ENCODE data around the gene LEMD2.

Gene LEMD2

GRCh38 chr6:33819021-33819420 is 30.1 kb upstream of the LEMD2 start:
- no peak for DNase-seq (ENCODE audit: low spot score)

DNA sequence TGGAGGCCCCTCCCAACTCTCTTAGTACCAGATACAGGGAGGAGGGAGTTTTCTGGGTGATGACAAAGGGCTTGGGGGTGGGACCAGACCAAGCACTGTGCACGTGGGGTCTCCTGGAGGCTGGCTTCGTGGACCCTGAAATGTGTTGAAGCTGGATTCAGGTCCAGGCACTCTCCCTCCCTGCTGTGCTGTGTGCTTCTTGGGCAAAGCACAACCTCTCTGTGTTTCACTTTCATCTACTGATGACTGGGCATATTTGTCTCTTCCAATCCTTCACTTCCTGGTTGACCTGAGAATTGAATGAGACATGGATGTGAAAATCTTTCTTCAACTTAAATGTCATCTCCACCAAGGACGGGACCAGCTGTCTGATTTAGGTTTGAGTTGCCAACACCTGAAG is 29.4 kb upstream of the LEMD2 start:
- no peak for DNase-seq (ENCODE audit: low spot score)

GRCh38 chr6:33817489-33817888 is 28.6 kb upstream of the LEMD2 start:
- no peak for DNase-seq (ENCODE audit: low spot score)

DNA sequence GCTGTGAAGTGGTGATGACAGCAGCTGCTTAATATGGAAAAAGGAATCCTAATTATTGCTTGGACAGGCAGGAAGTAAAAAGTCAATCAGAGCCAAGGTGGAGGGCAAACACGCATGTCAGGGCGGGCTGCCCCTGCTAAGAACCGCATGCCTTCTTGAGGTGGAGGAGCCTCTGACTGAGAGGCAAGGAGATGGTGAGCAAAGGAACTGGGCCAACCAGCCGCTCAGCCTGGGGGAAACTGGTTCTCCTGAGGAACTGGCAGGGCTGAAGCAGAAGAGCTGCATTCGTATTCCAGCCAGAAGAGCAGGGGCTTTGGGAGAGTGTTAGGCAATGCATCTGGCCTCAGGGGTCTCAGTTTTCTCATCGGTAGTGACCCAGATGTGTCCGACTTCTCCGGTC is 28.0 kb upstream of the LEMD2 start:
- DNase-seq (ENCODE audit: low spot score) = no peak

- no peak for DNase-seq (ENCODE audit: low spot score)
Observed at GRCh38 chr6:33815854-33816253, 26.9 kb upstream of the LEMD2 start.

- DNase-seq (ENCODE audit: low spot score) = no peak
Observed at GRCh38 chr6:33813990-33814985, 25.4 kb upstream of the LEMD2 start.

DNA sequence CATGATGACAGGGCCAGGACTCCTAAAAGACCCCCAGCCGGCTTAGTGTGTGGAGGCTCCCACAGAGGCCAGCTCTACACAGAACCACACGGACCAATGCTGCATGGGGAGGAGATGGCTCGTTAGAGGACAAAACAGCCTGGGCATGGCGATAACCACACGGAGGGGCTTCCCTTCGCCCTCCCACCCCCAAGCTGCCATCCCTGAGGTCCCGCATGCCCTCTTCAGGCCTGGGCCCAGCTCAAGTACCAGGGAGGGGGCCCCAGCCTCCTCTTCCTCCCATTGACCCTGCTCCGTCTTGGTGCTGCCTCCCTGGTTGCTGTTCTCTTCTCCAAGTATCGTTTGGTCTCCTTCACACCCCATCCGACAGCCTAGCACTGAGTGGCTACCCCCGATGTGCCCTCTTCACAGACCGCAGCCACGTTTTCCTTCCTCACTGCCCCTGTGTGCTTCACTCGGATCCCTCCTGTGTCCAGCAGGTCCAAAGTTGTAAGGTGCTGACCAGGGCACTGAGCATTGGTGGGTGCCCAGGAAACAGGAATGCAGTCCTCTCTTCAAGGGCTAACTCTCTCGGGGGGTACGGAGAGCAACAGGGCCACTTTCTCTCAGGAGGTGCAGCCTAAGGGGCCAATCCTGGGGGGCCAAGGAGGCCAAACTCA is 24.4 kb upstream of the LEMD2 start:
- no peak for DNase-seq (ENCODE audit: low spot score)

DNA sequence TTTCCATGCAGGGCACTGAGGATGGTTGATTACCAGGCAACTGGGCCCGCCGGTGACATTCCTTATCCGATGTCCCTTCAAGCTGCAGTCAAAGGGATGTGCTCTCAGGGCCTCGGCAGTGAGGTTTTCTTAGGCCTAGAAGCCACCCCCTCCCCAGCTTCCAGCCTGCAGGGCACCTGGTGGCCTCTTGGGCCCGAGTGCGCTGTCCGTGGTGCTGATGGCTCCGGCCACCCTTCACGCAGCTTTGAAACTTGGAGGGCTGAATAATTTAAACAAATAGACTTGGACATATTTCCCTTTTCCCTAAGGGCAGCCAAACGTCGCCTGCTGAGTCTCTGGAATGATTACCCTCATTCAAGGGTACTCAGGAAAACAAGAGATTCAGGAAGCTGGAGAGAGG is 23.7 kb upstream of the LEMD2 start:
- no peak for DNase-seq (ENCODE audit: low spot score)

DNA sequence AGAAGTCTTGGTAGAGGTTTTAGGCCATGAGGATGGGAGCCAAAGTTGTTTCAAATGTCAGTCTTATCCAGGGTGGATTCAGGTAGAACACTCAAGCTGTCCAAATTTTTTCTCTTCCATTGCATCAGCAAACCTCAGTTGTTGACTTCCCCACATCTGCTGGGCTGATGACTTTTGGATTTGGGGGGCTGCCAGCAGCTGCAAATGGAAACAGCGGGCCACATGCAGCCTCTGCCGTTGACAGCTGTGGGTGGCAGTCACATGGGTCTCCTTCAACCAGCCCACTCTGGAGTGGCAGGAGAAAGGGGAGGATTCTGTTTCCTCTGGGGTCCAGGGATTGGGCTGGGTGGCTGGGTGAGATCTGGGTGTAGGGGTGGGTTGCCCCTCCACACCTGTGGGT is 20.7 kb upstream of the LEMD2 start:
- no peak for DNase-seq (ENCODE audit: low spot score)

- DNase-seq (ENCODE audit: low spot score) = no peak
Observed at GRCh38 chr6:33808641-33809180, 19.8 kb upstream of the LEMD2 start.

DNA sequence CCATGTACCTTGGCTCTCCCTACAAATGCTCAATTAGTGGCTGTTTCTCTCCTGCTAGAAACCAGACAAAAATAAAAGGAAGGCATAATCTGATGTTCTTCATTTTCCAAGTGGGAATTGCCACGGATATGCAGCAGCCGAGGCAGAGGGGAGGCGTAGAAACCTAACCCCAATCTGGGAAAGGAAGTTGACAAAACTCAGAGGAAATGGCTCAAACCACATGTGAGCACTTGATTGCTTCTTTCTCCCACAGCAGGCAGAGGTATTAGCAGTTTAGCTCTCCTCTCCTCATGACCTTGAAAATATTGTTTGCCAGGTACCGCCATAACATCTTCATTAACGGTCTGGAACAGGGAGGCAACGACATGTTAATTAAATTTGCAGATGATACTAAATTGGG is 18.7 kb upstream of the LEMD2 start:
- DNase-seq (ENCODE audit: low spot score) = no peak

DNA sequence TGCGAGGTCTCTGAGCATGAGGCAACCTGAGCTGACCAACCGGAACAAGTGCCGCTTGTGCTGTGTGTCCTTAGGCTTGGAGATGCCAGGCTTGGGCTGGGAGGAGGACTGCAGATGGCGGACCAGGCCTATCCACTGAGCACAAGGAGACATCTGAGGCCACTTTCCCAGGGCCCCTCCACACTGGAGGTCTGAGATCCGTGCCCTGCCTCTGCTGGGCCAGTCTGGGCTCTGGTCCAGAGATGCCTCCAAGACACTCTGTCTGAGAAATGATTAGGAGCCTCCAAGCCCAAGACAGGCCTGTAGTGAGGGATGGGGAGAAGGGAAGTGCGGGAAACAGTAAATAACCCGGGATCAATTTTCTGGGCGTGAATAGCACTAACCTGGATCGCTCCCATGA is 17.9 kb upstream of the LEMD2 start:
- no peak for DNase-seq (ENCODE audit: low spot score)

DNA sequence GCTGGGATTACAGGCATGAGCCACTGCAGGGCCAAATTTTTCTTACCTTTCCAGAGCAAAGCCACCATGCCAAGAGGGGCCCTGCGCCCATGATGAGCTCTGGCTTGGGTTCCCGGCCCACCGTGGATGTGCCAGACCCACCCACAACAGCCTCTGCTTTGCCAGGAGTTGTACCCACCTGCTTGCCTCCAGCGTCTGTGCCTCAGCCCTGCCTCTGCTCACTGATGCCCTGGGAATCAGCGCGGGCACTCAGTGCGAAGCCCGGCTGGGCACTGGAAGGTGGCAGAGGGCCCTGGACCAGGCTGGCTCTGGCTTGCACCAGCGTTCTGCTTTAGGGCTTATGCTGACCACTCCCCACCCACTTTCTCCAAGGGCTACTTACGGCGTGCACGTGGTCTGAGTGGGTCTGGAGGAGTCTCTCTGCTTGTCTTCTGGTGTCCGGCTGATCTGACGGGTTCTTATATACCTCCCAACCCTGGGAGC is 14.7 kb upstream of the LEMD2 start, which contains the start of gene MLN:
Gene MLN, minus strand, starts transcription at position 433 of the 483 bp plus-strand sequence. CDS start 2,840 bp downstream, outside the sequence.
- DNase-seq (ENCODE audit: low spot score) = no peak

DNA sequence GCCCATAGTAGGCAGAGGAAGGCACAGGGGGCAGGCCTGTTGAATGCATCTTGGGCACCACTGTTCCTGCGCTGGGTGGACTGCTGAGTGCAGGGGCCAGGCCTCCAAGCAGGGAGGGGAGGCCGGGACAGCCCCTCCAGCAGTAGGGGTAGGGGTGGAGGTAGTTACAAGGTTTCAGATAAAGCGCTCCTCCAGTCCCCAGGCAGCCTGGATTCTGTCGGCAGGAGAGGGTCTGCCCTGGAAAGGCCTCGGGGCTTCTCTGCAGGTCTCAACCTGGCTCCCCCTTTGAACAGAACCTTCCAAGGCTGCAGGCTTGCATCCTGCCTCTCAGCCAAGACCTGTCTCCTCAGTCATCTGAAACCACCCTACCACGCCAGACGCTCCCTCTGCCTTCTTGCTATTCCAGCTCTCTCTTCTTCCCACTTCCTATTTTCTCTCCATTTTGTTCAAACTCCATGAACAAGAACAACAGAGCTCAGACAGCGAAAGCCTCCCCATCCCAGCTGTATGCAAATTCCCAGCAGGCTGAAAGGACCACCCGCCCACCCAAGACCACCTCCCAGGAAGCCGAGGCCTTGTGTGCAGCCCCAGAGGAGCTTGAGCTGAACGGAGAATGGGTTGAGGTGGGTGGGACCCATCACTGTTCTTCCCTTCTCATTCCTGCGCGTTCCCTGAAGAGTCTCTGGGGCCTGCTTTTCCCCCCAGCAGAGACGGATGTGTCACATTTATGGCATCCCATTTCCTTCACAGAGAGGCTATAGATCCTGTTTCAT is 13.4 kb upstream of the LEMD2 start:
- no peak for DNase-seq (ENCODE audit: low spot score)

GRCh38 chr6:33801611-33802010 is 12.7 kb upstream of the LEMD2 start:
- DNase-seq (ENCODE audit: low spot score) = no peak

DNA sequence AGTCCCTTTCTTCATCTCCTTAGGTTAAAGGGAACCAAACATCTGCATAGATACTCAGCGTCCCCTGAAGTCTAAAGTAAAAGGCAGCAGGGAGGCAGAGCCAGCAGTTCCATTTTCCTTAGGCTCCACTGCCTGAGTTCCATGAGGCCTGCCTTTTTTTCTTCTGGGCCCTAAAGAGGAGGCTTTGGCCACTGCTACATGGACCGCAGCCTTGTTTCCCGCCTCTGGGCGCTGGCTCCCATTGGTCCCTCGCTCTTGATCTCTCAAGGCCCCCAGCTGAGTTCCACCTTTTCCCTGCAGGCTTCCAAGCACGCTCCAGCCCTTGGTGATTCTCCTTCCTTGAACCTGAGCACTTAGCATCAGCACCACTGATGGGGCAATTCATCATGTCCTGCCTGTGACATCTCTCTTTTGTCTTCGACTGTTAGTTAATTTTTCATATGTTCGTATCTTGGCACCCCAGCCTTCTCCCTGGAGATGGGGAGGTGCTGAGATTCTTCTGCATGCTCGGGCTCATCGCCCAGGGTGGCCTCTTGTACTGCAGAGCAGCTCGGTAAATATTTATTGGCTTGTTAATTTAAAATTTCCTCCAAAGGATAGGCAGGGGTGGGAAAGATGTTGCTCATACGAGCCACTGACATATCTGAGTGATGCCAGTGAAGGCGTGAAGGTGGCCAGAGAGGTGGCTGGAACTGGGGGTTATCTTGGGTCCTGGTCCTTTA is 11.5 kb upstream of the LEMD2 start:
- DNase-seq (ENCODE audit: low spot score) = no peak

GRCh38 chr6:33799454-33800113 is 10.7 kb upstream of the LEMD2 start:
- no peak for DNase-seq (ENCODE audit: low spot score)

DNA sequence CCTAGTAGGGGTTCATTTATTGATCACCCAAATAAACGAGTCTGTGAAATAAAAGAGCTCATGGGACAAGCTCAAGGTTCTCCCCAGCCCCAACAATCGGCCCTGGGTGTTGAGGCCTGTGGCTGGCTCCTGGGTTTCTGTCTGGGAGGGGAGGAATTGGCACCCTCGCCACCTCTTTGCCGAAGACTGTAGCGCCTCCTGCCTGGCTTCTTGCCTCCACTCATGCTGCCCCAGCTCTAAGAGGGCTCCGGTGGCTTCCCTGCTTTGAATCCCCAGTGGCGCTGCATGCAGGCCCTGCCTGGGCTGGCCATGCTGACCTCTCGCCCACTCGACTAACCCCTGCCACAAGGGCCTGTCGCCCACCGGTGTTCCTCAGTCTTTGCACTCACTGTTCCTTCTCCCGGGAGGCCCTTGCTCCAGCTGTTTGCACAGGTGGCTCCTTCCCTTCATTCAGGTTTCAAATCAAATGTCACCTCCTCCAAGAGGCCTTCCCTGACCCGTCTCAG is 9.5 kb upstream of the LEMD2 start:
- DNase-seq (ENCODE audit: low spot score) = no peak

DNA sequence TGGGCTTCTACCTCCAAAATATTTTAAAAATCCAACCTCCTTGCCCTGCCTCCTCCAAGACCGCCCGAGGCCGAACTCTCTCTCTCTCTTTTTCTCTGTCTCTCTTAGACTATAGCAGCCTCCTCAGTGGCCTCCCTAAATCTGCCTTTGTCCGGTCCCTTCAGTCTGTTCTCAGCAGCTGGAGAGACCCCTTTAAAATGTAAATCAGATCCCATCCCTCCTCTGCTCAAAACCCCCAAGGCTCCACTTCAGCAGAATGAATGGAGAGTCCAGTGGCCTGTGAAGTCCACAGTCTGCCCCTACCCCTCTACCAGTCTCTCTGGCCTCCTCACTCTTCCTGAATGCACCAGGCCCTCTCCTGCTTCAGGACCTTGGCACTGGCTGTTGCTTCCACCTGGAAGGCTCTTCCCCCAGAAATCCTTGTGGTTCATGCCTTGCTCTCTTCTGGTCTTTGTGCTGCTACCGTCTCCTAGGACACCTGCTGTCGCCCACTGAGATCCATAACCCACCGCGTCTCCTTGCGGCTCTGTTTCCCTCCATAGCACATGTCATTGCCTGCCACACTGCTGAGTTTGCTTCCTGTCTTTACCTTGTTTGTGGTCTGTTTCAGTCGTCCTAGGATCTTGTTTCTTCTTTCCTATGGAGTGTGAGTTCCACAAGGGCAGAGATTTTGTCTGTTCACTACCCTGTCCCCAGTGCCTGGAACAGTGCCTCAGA is 8.9 kb upstream of the LEMD2 start:
- no peak for DNase-seq (ENCODE audit: low spot score)
